Progenitor cell of endocrine pancreas (in vitro differentiated cells): Measurements from ENCODE around the gene HLA-DMA. TPM values are rescaled to one million over a fixed set of nuclear protein-coding genes. Genes with fewer than 3 reads are reported as not detected.

ENCODE experiments used
- DNase-seq: peaks from one replicate; pipeline ENCODE4 v3.0.0; 2021; ENCODE audit warnings: low spot score; ENCODE audit not compliant: unreplicated experiment
- H3K27ac Mint-ChIP-seq: 2 replicates; pipeline ENCODE4 v1.8.0; 2021; ENCODE audit warnings: mild to moderate bottlenecking, moderate library complexity, mixed read lengths
- H3K27me3 Mint-ChIP-seq: 2 replicates; pipeline ENCODE4 v1.8.0; 2021; ENCODE audit warnings: mixed read lengths
- H3K36me3 Mint-ChIP-seq: 2 replicates; pipeline ENCODE4 v1.8.0; 2022; ENCODE audit warnings: mixed read lengths; ENCODE audit not compliant: insufficient read depth
- H3K4me1 Mint-ChIP-seq: 2 replicates; pipeline ENCODE4 v1.8.0; 2021; ENCODE audit warnings: low read depth, mixed read lengths
- H3K4me3 Mint-ChIP-seq: 2 replicates; pipeline ENCODE4 v1.8.0; 2021; ENCODE audit warnings: low read depth, mild to moderate bottlenecking, moderate library complexity, mixed read lengths
- H3K9me3 Mint-ChIP-seq: 2 replicates; pipeline ENCODE4 v1.8.0; 2021; ENCODE audit warnings: low read depth, mixed read lengths
- total RNA-seq: library from RNA; stranded (reverse); gene quantifications from 2 replicates; pipeline ENCODE4 v1.2.1, GENCODE V29; 2021
- TF ChIP-seq, protein P1 (sequence below): fragments of 200-600 bp; sonication (generic); IDR thresholded peaks from one replicate; pipeline ENCODE4 v1.5.0; 2021; ENCODE audit warnings: antibody characterized with exemption, mild to moderate bottlenecking; ENCODE audit not compliant: unreplicated experiment

HLA-DMA gene
- total RNA-seq, 1 donor from 2014 or later: 3.4 TPM

DNA sequence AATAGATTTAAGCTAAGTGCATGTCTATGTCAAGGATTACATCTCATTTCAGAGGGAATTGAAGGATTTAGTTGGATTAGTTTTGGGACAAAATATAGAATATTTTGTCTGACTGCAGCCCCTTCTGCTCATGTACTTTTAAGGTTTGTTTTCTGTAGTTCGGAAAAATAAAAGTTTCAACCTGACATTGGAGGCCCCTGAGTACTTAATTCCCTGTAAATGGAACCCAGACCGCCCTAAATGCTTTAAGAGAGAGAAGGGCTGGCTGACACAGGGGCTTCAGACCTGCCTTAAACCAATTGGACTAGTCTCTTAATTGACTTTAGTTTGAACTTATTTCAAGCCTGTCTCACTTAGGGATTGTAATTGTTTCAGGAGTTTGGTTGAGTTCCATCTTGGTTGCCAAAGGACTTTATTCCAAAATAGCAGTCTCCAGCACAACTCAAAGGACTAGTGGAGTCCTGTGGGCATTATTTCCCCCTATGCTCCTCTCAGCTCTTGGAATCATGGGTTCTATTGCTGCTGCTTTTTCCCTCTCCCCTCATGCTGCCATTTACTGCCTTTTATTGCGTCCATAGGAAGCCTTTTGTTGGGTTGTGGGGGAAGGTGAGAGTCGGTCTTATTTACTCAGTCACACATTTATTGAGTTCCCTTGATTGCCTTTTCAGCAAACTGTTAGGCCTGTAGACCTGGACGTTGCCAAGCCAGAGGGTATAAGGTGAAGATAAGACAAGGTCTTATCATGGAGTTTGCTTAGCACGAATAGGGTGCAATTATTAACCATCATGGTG lies 30.0 kb upstream of the HLA-DMA start:
- Mint-ChIP-seq H3K36me3 (peaks cover 34% of the 10 kb centered on the region), H3K27ac (peak overlapping the region; percentile 58), H3K9me3 (no peaks in the 10 kb centered on the region), H3K4me1 (peaks cover 44% of the 10 kb centered on the region), H3K4me3 (peak overlapping the region; percentile 37), H3K27me3 (peaks cover 24% of the 10 kb centered on the region)
- TF ChIP-seq, protein P1, sequence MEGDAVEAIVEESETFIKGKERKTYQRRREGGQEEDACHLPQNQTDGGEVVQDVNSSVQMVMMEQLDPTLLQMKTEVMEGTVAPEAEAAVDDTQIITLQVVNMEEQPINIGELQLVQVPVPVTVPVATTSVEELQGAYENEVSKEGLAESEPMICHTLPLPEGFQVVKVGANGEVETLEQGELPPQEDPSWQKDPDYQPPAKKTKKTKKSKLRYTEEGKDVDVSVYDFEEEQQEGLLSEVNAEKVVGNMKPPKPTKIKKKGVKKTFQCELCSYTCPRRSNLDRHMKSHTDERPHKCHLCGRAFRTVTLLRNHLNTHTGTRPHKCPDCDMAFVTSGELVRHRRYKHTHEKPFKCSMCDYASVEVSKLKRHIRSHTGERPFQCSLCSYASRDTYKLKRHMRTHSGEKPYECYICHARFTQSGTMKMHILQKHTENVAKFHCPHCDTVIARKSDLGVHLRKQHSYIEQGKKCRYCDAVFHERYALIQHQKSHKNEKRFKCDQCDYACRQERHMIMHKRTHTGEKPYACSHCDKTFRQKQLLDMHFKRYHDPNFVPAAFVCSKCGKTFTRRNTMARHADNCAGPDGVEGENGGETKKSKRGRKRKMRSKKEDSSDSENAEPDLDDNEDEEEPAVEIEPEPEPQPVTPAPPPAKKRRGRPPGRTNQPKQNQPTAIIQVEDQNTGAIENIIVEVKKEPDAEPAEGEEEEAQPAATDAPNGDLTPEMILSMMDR: no peak
- DNase-seq: no peak

GRCh38 chr6:32982084-32982701 lies 29.3 kb upstream of the HLA-DMA start:
- Mint-ChIP-seq H3K4me3 (peak overlapping the region; percentile 23), H3K4me1 (peaks cover 49% of the 10 kb centered on the region), H3K9me3 (no peaks in the 10 kb centered on the region), H3K27ac (peak overlapping the region; percentile 58), H3K36me3 (peaks cover 41% of the 10 kb centered on the region), H3K27me3 (peaks cover 17% of the 10 kb centered on the region)
- no peak for DNase-seq
- TF ChIP-seq, protein P1: no peak

- H3K27ac Mint-ChIP-seq: no peak overlapping the region
- H3K36me3 Mint-ChIP-seq: peaks cover 56% of the 10 kb centered on the region
- H3K27me3 Mint-ChIP-seq: peaks cover 4% of the 10 kb centered on the region
- peaks cover 58% of the 10 kb centered on the region for H3K4me1 Mint-ChIP-seq
- H3K4me3 Mint-ChIP-seq: no peak overlapping the region
- no peak for DNase-seq
- TF ChIP-seq, protein P1: no peak
- no peaks in the 10 kb centered on the region for H3K9me3 Mint-ChIP-seq
Measured at GRCh38 chr6:32980488-32981038, 27.7 kb upstream of the HLA-DMA start.

DNA sequence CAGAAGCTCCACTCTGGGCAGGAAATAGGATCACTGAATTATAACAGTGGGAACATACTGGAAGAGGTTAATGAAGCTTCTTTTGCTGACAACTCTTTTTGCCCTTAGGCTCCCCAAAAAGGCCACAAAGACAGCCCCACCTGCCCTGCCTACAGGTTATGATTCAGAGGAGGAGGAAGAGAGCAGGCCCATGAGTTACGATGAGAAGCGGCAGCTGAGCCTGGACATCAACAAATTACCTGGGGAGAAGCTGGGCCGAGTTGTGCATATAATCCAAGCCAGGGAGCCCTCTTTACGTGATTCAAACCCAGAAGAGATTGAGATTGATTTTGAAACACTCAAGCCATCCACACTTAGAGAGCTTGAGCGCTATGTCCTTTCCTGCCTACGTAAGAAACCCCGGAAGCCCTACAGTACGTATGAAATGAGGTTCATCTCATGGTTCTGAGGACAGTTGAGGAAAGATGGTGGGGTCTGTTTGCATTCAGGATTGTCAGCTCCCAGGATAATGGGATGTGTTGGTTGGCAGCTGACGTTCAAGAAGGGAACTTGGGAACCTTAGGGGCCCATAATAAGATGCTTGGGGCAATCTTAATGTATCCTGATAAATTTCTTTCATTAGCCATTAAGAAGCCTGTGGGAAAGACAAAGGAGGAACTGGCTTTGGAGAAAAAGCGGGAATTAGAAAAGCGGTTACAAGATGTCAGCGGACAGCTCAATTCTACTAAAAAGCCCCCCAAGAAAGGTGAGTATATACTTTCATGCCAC lies 27.0 kb upstream of the HLA-DMA start:
- no peaks in the 10 kb centered on the region for H3K27me3 Mint-ChIP-seq
- H3K27ac Mint-ChIP-seq: peak overlapping the region; percentile 47
- H3K4me3 Mint-ChIP-seq: no peak overlapping the region
- H3K9me3 Mint-ChIP-seq: no peaks in the 10 kb centered on the region
- H3K4me1 Mint-ChIP-seq: peaks cover 57% of the 10 kb centered on the region
- no peak for DNase-seq
- TF ChIP-seq, protein P1: no peak
- peaks cover 61% of the 10 kb centered on the region for H3K36me3 Mint-ChIP-seq

- H3K27me3 Mint-ChIP-seq: no peaks in the 10 kb centered on the region
- peaks cover 54% of the 10 kb centered on the region for H3K4me1 Mint-ChIP-seq
- no peak overlapping the region for H3K27ac Mint-ChIP-seq
- TF ChIP-seq, protein P1: no peak
- no peak for DNase-seq
- peaks cover 76% of the 10 kb centered on the region for H3K36me3 Mint-ChIP-seq
- no peaks in the 10 kb centered on the region for H3K9me3 Mint-ChIP-seq
- H3K4me3 Mint-ChIP-seq: no peak overlapping the region
Measured at GRCh38 chr6:32977953-32978324, 25.0 kb upstream of the HLA-DMA start.
